ENCODE results near the gene NRSN2. TPM values are rescaled to one million over a fixed set of nuclear protein-coding genes. Genes with fewer than 3 reads are reported as not detected.

NRSN2 gene
- polyA plus RNA-seq, 1 of the 3 experiments (the other 2 are of a cell fraction), result 146 TPM

DNA sequence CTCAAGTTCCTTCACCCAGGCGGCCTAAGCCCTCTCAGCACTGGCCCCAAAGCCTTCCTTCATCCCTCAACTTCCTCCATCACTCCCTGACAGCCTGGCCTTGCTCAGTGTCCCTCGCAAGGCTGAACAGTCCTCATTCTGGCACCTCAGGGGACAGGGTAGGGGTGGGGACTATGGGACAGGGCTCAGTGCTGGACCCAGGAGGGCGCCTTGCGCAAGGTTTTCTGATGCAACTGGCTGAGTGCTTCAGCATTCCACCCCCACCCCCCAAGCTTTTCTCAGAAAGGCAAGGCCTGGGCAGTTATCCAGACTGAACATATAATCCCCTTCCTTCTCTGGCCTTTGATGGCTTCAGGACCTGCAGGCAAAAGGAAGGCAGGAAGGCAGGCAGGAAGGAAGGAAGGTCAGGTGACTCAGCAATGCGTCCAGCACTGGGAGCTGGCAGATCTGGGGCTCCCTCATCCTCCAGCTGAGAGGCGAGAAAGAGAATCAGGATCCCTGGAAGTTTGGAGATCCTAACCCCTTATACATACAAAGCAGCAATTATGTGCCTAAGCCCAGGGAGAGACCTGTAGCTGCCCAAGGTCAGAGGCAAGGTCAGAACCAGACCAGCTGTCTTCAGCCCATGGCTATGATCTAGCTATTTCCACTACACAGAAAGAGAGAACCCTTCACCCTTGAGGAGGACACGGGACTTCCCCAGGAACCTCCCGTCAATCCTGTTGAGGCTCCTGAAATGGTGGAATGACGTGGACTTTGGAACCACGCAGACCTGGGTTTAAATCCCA lies 25.0 kb downstream of the NRSN2 start:
- Histone ChIP-seq H2AFZ (ENCODE audit: low read depth) (peak overlapping the region; percentile 81), H3K9me3 (no peaks in the 10 kb centered on the region), H3K4me2 (peak overlapping the region; percentile 29; the same call in 1 of the 2 replicates), H3K9ac (no peak overlapping the region), H3K79me2 (ENCODE audit: insufficient read depth) (no peaks in the 10 kb centered on the region), H3K27ac (ENCODE audit: low read depth in 2 of 2, low read length in 1 of 2) (peak overlapping the region; percentile 36 to 76), H3K9me2 (no peaks in the 10 kb centered on the region), H3K4me3 (ENCODE audit: low read depth in 2 of 2, low read length in 1 of 2) (no peak overlapping the region), H3F3A (replicated peaks; ENCODE audit: insufficient read depth) (peaks cover 12% of the 10 kb centered on the region), H3K4me1 (ENCODE audit: control insufficient read depth in 1 of 2, insufficient read depth in 2 of 2, low read depth in 1 of 2, low read length in 1 of 2) (peaks cover 10 to 27% of the 10 kb centered on the region in 2 experiments; a peak in 3 of 4 replicates), H4K20me1 (ENCODE audit: insufficient read depth) (no peaks in the 10 kb centered on the region), H3K27me3 (ENCODE audit: insufficient read depth) (no peaks in the 10 kb centered on the region), H3K36me3 (replicated peaks in 1 of 2; ENCODE audit: control insufficient read depth in 1 of 2, insufficient read depth in 2 of 2, low read length in 1 of 2) (no peaks in the 10 kb centered on the region)
- POLR2A ChIA-PET, result interaction anchor here (1.1 to 1.9 kb wide), 3 partner anchors 9 to 10 kb away, joined by 3 to 11 read pairs (median 5); partner anchors contain the start of gene TRIB3
- 74% methylated on average over 10 of the region's 10 CpGs for WGBS (ENCODE audit: low lambda C conversion rate)
- no peak for DNase-seq
- TF ChIP-seq CTCF (IDR thresholded peaks at IDR 0.05) (no peak), RFX5 (IDR thresholded peaks at IDR 0.05; ENCODE audit: low read length) (no peak), FOXM1 (IDR thresholded peaks at IDR 0.05; ENCODE audit: low read depth) (no peak), TEAD4 (IDR thresholded peaks at IDR 0.05; ENCODE audit: borderline replicate concordance, insufficient read depth) (no peak), JUND (IDR thresholded peaks at IDR 0.05) (no peak), RAD21 (IDR thresholded peaks at IDR 0.05; ENCODE audit: low read length) (no peak), EZH2phosphoT487 (IDR thresholded peaks at IDR 0.05; ENCODE audit: borderline replicate concordance, low read depth) (no peak), PBX3 (IDR thresholded peaks at IDR 0.05) (no peak), SMC3 (IDR thresholded peaks at IDR 0.05; ENCODE audit: low read depth, low read length) (no peak), EP300 (IDR thresholded peaks at IDR 0.05; ENCODE audit: borderline replicate concordance in 1 of 2, low read depth in 1 of 2, low read length in 1 of 2) (no peak), TAF1 (IDR thresholded peaks at IDR 0.05; ENCODE audit: borderline replicate concordance, low read depth, low read length) (0 out of 2 replicates have a peak, but pooled peaks have one; percentile 36), RXRA (IDR thresholded peaks at IDR 0.05; ENCODE audit: borderline replicate concordance, low read depth) (no peak), TCF12 (IDR thresholded peaks at IDR 0.05) (peak; percentile 47; the same call in 1 of the 2 replicates), MXI1 (IDR thresholded peaks at IDR 0.05; ENCODE audit: low read depth, low read length) (no peak), MEF2A (IDR thresholded peaks at IDR 0.05; ENCODE audit: borderline replicate concordance, low read depth) (no peak), GATA2 (CRISPR knock-in tag; IDR thresholded peaks at IDR 0.05) (no peak), SIN3A (IDR thresholded peaks at IDR 0.05; ENCODE audit: borderline replicate concordance, low read depth, low read length) (peak; percentile 34; the same call in 1 of the 2 replicates), USF1 (IDR thresholded peaks at IDR 0.05; ENCODE audit: borderline replicate concordance, low read depth) (peak; percentile 80), USF2 (IDR thresholded peaks at IDR 0.05; ENCODE audit: borderline replicate concordance, low read depth, low read length) (no peak), ELF1 (IDR thresholded peaks at IDR 0.05) (no peak)
- TF ChIP-seq, protein P1, sequence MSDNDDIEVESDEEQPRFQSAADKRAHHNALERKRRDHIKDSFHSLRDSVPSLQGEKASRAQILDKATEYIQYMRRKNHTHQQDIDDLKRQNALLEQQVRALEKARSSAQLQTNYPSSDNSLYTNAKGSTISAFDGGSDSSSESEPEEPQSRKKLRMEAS (IDR thresholded peaks at IDR 0.05; ENCODE audit: low read depth), result 0 out of 2 replicates have a peak, but pooled peaks have one; percentile 33
- TF ChIP-seq, protein P2, sequence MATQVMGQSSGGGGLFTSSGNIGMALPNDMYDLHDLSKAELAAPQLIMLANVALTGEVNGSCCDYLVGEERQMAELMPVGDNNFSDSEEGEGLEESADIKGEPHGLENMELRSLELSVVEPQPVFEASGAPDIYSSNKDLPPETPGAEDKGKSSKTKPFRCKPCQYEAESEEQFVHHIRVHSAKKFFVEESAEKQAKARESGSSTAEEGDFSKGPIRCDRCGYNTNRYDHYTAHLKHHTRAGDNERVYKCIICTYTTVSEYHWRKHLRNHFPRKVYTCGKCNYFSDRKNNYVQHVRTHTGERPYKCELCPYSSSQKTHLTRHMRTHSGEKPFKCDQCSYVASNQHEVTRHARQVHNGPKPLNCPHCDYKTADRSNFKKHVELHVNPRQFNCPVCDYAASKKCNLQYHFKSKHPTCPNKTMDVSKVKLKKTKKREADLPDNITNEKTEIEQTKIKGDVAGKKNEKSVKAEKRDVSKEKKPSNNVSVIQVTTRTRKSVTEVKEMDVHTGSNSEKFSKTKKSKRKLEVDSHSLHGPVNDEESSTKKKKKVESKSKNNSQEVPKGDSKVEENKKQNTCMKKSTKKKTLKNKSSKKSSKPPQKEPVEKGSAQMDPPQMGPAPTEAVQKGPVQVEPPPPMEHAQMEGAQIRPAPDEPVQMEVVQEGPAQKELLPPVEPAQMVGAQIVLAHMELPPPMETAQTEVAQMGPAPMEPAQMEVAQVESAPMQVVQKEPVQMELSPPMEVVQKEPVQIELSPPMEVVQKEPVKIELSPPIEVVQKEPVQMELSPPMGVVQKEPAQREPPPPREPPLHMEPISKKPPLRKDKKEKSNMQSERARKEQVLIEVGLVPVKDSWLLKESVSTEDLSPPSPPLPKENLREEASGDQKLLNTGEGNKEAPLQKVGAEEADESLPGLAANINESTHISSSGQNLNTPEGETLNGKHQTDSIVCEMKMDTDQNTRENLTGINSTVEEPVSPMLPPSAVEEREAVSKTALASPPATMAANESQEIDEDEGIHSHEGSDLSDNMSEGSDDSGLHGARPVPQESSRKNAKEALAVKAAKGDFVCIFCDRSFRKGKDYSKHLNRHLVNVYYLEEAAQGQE (IDR thresholded peaks at IDR 0.05; ENCODE audit: low read depth, low read length), result 0 out of 2 replicates have a peak, but pooled peaks have one; percentile 56
- CTCF ChIA-PET, result interaction anchor here (0.6 to 3.7 kb wide), 5 partner anchors 10 to 840 kb away, joined by 3 to 24 read pairs (median 5); no protein-coding TSS in a partner anchor
